ENCODE results near the gene NXPH4.

The NXPH4 gene

DNA sequence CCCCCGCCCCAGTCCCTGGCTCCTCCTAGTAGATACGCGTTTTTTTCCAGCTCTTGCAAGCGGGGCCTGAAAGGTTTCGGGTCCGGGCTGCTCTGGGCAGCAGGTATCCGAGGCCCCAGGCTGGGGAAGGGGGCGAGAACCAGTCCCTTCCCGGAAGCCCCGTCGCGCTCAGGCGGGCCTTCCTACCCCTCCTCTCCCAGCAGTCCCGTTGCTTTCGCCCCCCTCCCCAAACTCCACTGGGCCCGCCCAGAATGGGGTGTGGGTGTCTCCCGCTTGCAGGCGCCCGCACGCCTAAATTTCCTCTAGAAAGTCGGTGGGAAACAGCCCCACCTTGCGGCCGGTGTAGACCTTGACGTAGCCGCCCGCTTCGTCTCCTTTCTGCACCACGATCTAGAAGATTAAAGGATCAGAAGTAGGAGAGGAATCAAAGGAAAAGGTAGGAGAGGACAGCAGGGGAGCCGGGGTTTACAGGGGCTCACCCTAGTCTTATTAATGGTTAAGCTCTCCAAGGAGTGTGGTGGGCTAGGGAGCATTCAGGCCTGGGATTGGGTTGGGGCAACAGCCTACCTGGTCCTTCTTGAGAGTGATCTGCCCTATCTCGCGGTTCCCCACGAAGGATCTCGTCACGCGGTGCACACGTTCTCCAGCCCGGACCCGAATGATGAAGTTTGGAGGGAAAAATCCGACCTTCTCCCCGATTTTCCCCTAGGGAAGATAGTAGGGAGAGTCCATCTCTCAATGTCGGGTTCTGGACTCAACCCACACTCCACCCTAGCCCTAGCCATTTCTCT, 27.1 kb downstream of the NXPH4 start:
- DNase-seq (ENCODE audit: low spot score), result peak; percentile 79

- DNase-seq (ENCODE audit: low spot score), result no peak
Measured at GRCh38 chr12:57244312-57244696, 27.7 kb downstream of the NXPH4 start.

- no peak for DNase-seq (ENCODE audit: low spot score)
Measured at GRCh38 chr12:57247041-57247440, 30.4 kb downstream of the NXPH4 start.

- no peak for DNase-seq (ENCODE audit: low spot score)
Measured at GRCh38 chr12:57248934-57249742, 32.5 kb downstream of the NXPH4 start.

DNA sequence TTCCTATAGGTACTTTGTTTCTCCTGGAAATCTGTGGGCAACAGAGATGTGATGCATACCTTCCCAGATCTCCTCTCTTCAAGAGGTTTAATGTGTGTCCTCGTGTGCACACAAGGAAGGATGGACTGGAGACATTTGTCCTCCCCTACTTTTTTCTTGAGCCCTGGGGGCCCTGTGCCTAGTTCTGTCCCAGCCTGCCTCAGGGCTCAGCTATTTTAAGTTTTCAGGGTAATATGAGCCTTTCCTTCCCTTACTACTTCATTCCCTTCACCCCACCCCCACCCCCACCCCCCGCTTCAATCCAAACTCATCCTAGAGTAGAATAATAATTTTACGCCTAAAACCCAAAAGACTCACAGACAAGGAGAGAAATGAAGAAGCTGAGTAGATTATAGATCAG, 33.9 kb downstream of the NXPH4 start:
- no peak for DNase-seq (ENCODE audit: low spot score)

DNA sequence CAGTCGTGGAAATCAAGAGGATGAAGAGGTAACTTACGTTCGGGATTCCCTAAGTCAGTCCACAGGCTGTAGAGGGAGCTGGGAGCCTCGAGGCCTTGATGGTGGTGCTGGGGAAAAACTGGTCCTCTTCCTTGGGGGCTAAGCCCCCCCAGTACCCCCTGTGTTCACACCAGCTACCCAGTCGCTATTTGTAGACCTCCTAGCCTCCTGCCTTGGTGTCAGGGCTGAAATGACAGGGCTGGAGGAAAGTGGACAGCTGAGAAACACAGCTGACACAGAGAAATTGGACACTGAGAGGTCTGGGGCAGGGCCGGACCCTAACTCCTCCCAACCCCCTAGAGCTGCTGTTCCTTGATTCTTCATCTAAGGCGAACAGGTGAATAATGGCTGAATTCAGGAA, 34.4 kb downstream of the NXPH4 start, which contains the start of gene STAC3:
Gene STAC3, minus strand, starts transcription at position 232 of the 400 bp plus-strand sequence. CDS start 1,551 bp downstream, outside the sequence.
- no peak for DNase-seq (ENCODE audit: low spot score)

GRCh38 chr12:57254506-57255280, 38.1 kb downstream of the NXPH4 start:
- no peak for DNase-seq (ENCODE audit: low spot score)

DNA sequence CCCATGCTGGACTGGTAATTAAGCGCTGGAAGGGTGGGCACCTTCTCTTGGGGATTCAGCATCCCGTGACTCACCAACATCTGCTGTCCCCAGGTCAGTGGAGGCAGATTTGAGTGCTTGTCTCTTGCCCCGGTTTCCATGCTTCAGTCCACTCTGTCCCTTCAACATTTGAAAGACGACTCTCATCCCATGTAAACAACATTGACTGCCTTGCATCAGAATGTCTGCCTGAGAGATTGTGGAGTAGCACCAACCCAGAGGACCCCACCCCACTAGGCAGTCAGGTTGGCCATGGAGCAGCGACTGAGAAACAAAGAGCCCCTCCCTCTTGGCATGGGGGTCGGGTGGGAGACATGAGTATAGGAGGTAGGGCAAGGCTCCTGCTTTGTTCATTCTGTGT, 39.3 kb downstream of the NXPH4 start:
- DNase-seq (ENCODE audit: low spot score), result no peak

DNA sequence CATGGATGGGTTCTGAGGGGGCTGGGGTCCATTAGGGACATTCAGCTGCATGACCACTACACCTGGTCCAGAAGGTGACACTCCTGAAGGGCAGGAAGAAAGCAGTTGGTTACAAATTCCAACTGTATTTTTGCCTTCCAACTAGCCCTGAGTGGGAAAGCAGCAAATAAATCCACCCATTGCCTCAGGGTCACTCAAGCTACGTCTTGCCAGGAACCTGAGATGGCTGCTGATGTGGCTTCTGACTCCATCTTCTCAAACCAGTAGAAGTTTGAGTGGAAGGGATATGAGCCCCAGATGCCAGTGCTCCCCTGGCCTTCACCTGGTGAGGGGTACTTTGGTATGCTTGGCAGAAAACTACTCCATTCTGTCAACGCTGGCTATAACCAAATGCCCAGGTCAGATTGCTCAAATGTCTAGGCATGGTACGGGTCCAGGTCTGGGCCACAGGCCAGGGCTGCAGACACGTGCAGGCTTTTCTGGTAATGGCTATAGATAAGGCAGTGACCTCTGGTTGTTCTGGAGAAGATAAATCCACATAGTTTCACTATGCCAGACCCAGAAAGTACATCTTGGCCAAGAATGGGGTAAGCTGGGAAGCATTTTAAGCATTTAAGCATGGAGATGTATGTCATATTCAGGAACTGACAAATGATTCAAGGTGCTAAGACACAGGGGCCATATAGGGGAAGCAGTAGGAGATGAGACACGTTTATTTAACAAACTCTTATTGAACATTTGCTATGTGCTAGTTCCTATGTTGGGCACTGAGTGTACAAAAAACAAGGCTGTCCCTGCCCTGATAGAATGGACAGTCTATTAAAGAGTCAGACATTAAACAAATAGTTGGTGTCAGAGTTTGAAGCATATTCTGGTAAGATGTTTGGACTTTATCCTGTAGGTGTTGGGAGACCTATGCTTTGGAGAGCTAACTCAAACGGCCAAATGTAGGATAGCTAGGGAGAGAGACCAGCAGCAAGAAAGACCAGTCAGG, 42.7 kb downstream of the NXPH4 start:
- DNase-seq (ENCODE audit: low spot score), result no peak

DNA sequence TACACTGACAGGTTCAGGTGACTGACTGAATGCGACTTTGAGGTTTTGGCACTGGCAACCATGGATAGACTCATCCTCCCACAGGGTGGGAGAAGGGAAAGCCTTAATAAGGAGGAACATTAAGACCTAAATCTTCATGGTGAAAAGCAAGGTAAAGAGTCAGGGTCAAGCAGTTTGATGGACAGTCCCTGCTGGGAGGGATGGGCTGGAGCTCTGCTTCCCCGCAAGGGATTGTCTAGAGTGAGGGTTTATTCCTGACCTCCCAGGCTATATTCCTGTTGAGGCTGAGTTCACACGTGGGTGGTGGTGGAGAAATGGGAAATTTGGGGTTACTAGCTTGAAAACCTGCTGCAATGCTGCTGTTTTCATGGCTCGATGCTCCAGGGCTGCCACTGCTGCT, 43.8 kb downstream of the NXPH4 start:
- no peak for DNase-seq (ENCODE audit: low spot score)

- DNase-seq (ENCODE audit: low spot score), result no peak
Measured at GRCh38 chr12:57261428-57261865, 44.9 kb downstream of the NXPH4 start.

DNA sequence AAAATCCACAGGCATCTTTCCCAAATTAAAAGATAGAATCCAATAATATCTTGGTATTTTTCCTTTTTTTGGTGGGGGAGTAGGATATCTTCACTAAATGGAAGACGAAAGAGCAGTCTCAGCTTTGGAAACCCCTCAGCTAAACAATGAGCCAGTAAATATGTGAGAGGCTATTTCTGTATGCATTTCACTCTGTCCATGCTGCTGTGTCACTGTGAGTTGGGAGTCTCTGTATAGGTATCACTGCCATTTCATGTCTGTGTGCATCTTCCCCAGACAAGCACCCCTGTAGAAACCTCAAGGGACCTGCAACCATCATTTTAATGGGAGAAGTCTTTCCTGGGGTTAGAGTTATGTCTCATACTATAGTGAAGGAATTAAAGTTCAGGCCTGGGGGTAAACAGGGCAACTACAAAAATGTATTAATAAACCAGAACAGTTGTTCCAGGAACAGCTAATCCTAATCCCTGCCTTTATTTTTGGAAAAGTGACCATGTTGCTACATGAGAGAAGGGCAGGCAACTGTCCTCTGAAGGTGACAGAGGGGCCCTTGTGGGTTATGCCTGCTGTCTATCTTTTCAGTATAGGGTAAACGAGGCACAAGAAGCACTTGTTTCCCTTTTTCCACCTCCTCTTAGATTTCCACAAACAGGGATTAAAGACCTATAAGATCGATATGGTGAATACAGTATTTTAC, 45.7 kb downstream of the NXPH4 start:
- no peak for DNase-seq (ENCODE audit: low spot score)

DNA sequence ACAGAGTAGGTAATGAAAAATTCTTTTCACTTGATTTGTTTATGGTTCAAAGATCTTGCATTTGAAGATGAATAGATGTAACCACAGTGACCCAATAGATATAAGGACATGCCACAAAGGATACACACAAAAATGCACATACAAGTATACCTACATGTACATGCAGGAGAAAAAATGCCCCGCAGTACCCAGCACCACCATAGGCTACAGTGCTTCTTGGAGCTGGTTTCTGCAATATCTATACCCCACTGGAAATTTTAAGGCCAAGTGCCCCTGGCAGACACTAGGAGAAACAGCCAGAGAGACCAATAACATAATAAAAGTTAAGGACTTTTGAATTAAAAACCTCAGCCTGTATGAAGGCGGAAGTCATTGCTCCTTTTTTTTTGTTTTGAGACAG, 46.5 kb downstream of the NXPH4 start:
- no peak for DNase-seq (ENCODE audit: low spot score)

GRCh38 chr12:57266681-57267080, 50.1 kb downstream of the NXPH4 start:
- no peak for DNase-seq (ENCODE audit: low spot score)

- DNase-seq (ENCODE audit: low spot score), result no peak
Measured at GRCh38 chr12:57268264-57268663, 51.7 kb downstream of the NXPH4 start.

DNA sequence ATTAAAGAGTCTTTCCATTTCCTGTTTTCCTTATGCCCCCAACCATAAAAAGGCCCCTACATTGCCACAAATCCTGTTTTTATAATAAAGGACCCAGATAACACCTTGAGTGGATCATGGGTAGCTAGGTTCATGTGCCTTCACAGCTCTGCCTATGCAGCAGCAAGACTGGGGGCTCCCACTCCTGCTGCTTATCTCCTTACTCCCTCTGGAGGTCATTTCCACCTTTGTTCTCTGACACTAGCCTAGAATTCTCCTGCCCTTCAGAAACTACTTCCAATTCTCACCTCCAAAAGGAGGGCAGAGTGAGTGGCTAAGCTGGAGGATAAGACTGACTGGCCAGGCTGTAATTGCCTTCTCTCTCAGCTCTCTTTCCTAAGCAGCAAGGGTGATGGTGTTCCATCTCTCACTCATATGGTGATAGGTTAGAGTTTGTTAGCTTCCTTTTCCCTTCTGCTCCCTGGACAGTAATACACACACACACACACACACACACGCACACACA, 54.4 kb downstream of the NXPH4 start:
- DNase-seq (ENCODE audit: low spot score), result no peak

DNA sequence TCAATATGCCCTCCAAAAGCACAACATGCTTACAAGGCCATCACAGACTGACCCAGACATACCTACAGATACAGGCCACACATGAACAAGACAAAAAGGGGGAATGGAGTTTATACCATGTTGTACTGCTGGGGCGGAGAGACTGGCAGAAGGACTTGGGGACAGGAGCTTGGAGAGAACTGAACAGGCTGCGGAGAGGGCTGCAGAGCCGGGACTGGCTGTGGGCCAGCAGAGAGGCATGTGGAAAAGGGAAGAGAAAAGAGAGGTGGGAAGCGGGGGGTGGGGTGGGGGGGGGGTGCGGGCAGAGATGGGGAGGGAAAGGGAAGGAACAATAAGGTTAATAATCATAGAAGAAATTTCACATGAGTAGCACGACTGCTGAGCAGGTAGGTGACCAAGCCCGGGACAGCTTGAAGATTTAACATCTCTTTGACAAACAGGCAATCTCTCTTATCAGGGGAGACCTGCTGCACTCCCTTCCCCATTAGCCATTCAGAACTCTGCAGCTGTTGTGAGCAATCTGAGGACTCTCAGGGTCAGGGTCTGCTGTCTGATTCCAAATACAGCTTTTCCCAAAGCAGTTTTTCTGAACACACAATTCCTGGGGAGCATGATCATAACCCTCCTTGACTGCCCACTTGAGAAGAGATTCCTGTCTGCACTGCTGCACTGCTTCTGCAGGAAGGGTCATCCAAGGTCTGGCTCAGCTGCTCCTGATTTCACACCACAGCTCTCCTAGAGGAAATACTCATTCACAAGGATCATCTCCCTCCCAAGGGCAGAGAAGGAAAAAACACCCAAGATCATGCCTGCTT, 56.0 kb downstream of the NXPH4 start:
- no peak for DNase-seq (ENCODE audit: low spot score)

DNA sequence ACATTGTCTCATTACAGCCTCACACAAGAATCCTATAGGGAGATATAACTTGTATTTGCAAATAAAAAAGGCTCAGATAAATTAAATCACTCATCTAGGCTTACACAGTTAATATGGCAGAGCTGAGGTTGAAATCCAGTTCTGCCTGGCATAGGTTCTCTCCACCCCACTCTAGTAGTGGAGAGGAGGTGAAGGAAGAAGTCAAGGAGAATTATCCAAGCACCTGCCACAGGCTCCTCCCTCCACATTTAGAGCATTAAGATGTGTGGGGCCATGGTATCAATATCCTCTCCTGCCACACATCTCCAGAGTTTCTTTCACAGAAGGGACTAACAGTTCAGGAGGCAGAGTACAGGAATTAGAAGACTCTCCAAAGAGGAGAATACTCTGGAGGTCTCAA, 56.9 kb downstream of the NXPH4 start:
- DNase-seq (ENCODE audit: low spot score), result no peak

Data from AG08396 (cell line).